ENCODE measurements around the gene CLCA4.
"Not testable (repeated sequence)": the region's sequence is repeated elsewhere in the genome, so short reads cannot be mapped to it uniquely, and the experiment has no call there.

Gene CLCA4

DNA sequence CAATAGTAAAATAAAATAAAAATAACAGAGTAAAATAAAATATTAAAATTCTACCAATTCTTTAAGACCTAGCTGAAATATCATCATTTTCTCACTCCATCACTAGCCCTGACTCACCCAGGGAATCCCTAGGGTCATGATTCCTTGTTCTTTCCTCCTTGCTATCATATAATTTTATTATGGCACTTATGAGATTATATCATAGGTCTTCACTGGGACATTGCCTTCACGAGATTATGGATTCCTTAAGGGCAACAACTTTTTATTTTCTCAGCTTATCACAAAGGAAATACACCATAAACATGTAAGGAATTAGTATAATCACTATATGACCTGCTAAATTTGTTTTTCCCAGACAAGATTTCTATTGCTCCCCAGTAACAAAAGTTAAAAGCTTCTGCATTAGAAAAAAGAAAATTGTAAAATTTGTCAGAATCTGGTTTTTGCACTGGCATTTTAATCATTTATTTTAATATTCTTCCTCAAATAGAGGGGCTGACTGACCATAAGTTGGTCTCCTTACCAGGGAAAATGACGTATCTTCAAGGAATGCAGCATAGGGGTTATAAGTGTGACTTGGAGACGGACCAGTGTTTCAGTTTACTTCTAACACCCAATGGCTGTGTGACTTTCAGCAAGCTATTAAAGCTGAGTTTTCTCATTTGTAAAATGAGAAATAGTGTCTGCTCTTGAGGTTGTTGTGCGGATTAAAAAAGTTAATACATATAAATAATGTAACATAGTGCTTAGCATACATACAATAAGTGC lies 8.8 kb upstream of the CLCA4 start:
- no peak for DNase-seq

DNA sequence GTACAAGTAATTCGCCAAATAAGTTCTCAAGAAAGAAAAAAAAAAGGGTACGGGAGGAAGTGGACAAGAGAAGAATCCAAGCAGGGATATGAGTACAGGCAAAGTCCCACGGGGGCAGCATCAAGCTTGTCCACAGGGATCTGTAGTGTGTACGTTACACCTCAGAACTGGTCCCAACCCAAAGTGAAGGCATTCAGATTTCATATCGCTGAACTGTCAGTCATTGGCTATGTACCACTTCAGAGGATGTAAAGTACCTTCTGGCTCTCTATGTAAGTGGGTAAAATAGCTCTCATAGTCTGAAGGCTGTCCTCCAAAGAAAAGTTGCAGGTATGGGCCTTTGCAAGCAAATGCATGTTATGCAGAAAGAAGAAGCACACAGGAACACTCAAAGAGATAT lies 8.1 kb upstream of the CLCA4 start:
- no peak for DNase-seq

DNA sequence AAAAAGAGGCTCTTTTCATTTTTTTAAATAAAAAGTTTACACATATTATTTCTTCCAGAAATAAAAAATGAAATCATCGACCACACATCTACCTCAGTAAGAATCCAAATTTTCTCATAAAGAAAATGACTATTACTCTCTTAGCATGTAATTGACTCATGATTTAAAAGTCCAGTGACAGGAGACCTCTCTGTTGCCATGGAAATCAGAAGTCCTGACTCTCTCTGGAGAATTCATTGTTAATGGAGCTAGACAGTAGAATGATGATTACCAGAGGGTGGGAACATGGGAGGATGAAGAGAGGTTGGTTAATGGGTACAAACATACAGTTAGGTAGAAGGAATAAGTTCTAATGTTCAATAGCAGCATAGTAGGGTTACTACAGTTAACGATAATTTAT lies 5.0 kb upstream of the CLCA4 start:
- DNase-seq: no peak

DNA sequence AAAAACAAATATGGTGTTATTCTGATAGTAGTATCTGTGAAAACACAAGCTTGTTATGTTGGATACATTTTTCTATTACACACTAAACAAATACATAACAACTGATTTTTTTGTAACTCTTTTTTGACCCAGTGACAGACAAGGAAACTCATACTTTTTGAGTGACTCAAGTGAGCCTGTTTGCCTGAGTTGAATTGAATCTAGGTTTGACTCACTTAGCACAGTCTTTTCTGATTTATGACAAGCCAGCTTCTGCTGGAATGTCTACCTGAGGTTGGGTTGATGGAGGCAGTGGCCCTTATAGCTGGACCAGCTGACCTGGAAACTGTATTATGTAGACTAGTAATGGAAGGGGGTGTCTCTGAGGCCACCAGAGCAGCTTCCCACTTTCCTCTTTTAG lies 4.2 kb upstream of the CLCA4 start:
- no peak for DNase-seq

DNA sequence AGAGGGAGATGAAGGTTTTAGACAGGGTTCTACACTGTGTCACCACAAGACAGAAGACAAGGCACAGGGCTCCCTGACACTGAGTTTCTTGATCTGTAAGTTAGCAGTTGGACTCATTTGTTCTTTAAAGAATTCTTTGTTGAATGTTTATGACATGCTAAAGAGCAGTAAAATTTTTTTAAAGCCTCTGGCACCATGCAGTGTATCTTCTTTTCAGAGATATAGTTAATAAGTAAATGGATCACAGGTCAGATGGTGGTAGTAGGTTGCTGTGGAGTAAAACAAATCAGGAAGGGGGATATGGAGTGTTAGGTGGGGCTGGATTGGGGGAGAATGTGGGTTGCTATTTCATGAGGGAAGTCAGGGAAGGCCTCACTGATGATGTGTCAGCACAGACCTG lies 2.0 kb downstream of the CLCA4 start:
- DNase-seq: no peak

DNA sequence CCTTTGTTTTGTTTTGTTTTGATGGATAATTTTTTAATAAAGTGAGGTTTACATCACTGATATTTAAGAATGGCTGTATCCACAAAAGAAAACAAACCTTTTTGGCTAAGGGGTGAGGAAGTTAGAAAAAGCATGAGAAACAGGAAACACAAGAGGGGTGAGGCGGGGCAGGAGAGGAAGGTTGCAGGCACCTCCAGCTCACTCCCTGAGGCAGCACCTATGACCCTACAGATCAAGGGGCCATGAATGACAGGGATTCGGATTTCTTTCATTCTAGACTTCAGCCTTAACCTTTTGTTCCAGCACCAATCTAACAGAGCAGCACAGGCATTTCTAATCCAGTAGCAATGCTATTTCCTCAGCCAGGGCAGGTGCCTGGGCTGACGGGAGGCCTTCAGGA lies 4.4 kb downstream of the CLCA4 start:
- no peak for DNase-seq

DNA sequence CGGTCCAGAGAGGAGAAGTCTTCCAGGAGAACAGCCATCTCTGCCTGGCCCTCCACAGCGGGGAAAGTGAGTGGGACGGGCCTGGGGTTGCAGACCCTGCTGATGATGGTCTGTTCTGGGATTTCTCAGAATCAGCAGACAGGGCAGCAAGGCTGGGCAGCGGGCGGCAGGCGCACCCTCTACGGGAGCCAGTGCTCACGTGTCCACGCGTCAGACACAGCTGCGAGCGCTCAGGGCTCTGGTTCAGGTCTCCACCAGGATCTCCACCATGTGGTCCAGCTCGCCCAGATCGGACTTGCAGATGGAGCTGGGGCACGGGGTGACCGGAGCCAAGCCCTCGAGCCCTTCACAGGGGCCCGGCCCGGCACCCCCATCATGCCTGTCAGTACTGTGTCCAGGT lies 5.5 kb downstream of the CLCA4 start:
- no peak for DNase-seq

DNA sequence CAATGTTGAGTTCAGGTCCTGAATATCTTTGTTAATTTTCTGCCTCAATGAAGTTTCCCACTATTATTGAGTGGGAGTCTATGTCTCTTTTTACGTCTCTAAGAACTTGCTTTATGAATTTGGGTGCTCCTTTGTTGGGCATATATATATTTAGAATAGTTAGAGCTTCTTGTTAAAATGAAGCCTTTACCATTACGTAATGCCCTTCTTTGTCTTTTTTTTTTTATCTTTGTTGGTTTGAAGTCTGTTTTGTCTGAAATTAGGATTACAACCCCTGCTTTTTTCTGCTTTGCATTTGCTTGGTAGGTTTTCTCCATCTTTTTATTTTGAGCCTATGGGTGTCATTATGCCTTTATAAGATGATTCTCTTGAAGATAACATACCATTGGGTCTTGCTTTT lies 10.9 kb downstream of the CLCA4 start:
- no peak for DNase-seq

DNA sequence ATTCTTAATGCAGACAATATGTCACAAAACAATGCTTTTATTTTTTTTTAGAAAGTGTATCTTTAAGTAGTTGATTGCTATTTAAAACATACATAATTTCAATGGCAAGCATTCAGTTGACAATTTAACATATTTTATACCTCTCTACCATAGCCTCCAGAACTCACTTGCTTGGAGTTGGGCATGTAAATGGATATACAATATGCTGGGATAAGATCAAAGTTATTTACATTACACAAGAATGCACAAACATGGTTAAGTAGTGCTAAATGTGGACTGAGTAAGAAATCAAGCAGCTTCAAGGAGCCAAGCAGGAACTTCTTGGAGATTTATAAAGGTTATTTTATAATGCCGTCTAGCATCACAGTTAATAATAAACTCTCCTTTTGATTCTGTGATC lies 17.0 kb downstream of the CLCA4 start:
- no peak for DNase-seq

DNA sequence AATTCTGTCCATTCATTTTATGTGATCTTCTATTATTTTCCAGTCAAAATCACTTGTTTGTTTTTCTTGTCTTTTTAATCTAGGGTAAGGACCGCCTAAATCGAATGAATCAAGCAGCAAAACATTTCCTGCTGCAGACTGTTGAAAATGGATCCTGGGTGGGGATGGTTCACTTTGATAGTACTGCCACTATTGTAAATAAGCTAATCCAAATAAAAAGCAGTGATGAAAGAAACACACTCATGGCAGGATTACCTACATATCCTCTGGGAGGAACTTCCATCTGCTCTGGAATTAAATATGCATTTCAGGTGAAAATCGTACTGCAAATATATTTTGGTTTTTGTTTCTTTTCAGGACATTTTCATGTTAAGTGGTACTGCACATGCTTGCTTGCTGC lies 20.5 kb downstream of the CLCA4 start:
- no peak for DNase-seq

DNA sequence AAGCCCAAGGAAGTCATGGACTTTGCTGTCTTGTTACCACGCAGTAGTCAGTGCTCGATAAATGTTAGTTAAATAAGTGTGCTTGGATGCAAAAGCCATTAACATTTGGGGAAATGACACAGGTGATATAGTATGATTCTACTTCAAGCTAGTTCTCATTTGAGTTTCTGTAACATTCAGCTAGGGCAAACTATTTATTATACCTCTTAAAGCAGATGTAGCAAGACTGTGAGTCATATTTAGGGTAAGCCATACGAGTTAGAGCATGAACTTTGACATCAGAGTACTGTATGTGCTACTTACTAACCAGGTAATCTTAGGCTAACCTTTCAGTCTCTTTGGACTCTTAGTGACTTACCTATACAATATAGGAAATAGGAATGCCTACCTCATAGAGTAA lies 21.0 kb downstream of the CLCA4 start:
- no peak for DNase-seq

DNA sequence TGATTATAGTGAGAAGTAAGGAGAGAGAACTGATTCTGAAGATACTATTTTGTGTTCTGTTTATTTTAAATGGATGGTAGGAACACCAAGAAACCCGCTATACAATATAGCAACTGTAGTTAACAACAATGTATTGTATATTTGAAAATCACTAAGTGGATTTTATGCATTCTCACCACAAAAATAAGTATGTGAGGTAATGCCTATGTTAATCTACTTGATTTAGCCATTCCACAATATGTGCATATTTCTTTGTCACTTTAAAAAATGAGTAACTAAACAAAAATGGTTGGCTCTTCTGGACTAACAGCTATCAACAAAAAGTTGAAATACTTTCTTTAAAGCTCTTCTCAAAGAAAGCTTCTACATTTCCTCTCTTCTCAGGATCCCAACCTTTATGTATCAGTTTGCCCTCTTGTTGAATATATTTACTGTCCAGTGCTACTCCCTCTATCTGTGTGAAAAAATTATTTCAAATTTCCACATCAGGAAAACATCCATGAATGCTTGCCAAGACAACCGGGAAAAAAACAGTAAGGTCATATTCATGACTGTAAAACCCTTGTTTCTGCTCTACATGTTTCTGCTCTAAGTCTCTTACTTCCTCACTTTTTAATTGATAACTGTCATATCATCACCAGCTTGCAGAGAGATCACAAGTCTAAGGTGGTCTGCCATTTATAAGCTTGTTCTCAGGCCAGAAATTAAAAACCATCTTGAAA lies 27.0 kb downstream of the CLCA4 start:
- no peak for DNase-seq

DNA sequence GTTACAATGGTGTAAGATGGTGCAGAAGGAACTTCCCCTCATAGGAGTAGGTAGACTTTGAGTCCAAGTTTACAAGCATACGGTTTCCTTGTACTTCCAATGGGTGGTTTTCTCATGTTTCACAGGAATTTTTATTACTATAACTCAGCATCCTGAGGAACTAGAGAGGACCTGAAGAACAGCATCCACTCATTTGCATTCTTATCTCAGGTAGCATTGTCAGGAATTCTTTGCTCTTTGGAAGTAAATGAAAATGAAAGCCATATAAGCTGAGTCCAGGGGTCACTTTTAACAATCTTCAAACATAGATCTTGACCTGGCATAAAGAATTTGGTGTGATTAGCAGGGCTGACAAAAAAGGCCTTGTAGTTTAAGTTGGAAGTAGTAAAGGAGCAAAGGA lies 34.4 kb downstream of the CLCA4 start:
- DNase-seq: no peak

DNA sequence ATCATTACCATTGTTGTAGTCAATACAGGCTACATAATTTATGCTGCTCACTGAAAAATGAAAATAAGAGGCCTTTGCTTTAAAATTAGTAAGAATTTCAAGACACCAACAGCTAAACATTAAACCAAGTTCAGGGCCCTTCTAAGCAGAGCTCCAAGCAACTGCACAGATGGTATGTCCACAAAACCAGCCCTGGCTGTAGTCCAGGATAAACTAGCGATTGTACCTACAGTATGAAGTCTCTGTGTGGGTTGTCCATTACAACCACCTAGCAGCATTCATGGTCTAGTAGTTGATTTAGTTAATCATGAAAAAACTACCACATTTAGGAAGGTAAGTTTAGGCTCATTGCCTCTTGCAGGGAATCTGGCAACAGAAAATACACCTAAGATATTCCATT lies 35.3 kb downstream of the CLCA4 start:
- DNase-seq: no peak

DNA sequence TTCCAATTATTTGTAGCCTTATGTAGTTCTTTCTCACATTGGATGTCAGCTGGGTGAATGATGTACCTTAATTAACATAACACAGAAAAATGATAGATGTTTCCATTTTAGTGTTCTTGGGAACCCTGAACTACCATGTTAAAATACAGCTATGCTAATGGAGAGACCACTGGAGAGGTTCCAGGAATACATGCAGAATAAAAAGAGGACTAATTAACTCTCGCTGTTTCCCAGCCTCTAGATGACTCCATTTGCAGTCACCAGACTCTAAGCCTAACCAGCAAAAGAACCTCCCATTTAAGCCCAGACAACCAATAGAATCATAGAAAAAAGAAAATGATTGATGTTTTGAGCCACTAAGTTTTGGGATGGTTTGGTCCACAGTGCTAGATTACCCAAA lies 36.2 kb downstream of the CLCA4 start:
- DNase-seq: no peak

DNA sequence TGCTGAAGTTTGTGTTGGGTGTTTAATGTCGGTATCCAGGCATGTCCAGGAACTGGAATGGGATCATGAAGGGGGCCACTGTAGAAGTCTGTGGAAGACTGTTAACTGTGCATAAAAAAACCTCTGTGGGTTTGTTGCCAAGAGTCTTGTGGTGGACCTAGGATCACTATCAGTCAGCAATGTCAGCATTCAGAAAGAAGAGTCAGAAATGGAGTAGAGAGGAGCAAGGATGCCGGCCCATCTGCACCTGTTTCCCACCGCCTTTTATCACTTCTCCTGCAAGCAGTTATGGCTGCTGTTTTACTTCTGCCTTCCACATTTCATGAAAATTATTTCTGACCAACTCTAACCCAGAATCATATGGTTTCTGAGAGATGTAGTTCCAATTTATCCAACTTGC lies 36.7 kb downstream of the CLCA4 start:
- no peak for DNase-seq

DNA sequence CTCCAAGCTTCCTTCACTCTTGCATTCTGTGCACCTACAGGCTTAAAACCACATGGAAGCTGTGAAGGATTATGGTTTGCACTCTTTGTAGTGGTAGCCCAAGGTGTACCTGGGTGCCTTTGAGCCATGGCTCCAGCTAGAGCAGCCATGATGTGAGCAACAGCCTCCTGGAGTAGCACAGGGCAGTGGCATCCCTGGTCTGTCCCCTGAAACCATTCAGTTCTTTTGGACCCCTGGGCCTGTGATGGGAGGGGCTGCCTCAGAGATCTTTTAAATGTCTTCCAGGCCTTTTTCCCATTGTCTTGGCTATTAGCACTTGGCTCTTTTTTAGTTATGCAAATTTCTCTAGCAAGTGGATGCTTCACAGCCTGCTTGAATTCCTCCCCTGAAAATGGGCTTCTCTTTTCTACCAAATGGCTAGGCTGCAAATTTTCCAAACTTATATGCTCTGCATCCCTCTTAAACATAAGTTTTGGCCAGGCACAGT lies 47.4 kb downstream of the CLCA4 start:
- DNase-seq: no peak

DNA sequence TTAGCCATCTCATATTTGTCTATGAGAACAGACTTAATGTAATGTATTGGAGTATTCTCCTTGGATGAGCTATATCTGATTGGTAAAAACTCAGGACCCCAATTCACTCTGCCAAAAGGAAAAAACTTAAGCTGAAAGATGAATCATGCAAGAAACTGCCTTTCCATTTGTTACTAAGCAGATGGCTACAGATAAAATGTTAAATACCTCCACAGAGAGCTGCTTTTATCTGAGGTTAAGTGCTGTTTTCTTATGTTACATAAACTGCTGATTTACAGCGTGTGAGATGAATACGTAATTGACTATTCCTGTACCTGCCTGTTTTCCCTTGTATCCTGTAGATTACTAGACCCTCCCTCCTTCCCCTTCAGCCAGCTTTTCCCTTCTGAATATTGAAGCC lies 49.3 kb downstream of the CLCA4 start:
- no peak for DNase-seq

DNA sequence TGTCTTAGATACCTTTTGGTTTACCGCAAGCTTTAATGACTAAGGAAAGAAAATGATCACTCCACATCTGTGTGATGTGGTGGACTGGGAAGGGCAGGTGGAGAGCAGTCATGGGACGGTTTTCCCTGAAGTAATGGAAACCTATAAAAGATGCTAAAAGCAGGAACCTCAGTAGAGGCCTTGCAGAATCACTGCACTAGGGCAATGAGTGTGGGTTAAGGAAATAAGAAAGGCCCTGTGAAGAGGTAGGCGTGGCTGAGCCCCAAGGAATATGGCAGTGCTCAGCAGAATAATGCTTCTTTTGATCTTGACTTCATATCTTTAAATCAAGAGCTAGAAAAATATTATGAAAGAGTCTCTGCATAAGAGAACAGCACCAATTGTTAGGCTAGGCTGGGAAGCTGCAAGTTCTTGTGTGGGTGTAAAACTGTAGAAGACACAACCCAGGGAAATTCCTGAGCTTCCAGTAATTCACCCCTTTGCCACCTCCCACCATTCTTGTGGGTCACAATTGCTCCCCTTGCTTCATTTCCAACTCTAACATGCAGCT lies 49.9 kb downstream of the CLCA4 start:
- no peak for DNase-seq

DNA sequence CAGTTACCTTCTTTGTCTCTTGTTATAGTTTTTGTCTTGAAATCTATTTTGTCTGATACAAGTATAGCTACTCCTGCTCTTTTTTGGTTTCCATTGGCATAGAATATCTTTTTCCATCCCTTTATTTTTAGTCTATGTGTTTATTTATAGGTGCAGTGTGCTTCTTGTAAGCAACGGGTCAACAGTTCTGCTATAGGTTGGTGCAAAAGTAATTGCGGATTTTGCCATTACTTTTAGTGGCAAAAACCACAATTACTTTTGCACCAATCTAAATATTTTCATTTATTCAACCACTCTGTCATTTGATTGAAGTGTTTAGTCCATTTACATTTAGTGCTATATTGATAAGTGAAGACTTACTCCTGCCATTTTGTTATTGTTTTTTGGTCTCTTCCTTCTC lies 59.2 kb downstream of the CLCA4 start:
- DNase-seq: not testable (repeated sequence)

DNA sequence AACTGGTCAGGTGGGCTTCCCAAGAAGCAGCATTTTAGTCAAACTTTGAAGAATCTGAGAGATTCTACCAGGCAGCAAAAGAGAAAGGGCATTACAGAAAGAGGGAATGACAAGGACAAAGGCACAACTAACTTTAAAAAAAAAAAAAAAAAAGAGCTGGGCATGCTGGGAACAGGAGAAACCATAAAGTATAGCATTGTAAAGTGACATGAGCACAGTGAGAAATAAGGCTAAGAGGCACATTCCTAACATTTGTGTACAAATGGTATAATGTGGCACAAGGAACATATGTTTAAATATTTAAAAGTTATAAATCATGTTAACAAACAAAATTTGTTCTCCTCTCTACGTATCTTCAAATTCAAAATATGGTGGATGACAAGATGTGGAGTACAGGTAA lies 69.6 kb downstream of the CLCA4 start:
- no peak for DNase-seq

DNA sequence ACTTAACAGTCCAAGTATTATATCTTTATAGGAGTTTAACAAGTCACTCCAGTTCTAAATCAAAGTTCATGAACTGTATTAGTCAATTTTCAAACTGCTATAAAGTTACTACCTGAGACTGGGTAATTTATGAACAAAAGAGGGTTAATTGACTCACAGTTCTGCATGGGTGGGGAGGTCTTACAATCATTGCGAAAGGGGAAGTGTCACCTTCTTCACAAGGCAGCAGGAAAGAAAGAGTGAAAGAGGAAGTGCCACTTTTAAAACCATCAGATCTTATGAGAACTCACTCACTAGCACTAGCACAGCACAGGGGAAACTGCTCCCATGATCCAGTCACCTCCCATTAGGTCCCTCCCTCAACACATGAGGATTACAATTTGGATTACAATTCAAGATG lies 70.0 kb downstream of the CLCA4 start:
- DNase-seq: no peak

DNA sequence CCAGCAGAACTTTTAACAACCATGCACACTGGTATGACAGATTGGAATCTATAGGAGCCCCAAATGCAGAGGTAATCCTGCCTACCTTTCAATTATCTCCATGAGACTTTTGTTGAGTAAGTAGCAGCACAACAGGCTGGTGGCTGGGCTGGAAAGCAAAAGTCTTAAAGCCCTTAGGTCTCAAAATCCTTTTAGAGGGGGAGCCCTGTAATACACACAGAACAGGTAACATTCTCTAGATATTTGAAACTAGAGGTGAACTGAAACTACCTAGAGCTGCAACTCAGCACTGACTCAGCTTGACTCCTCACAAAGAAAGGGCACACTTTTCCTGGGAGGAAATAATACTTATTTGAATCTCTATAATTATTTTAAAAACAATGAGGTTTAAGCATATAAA lies 71.5 kb downstream of the CLCA4 start:
- DNase-seq: no peak

DNA sequence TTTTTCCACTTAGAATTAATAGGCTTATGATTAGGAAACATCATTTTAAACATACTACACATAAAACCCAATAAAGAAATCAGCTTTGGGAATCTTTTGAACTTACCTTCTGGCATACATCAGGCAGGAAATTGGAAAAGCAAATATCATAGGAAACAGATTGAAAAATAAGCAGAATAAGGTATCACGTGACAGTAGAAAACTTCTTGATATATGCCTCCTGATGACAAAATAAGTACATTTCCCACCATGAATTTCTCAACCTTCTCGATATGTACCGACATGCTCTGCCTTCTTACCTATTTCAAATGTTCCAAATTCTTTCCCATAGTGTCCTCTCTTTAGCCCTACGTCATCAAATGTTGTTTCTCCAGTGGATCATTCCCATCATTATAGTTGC lies 72.4 kb downstream of the CLCA4 start:
- no peak for DNase-seq

DNA sequence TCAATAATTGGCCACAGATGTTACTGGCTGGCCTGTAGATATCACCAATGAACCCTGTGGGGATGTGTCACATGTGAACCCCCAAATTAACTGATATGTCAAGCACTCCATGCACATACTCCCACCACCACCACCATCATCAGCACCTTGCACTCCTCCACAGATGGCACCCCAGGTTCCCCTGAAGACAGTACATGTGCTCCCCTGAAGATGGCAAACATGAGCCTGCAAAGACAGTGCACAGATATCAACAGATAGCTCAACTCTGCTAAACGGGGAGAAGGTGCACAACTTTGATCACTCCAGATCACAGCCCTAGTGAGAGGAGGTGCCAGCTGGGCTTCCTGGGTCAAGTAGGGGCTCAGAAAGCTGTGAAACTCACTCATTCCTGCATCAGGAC lies 74.4 kb downstream of the CLCA4 start:
- DNase-seq: no peak

Data from NCI-H446 treated with DMSO at 0.1 percent for 48 hours (cell line).